LNCaP clone FGC (cell line): ENCODE data around the gene NCK2.

Experiments used
- DNase-seq: peaks from one replicate; pipeline ENCODE4 v3.0.0-alpha.2; 2011; ENCODE audit warnings: low read depth
- H3K4me3 ChIP-seq: 2 replicates; pipeline ENCODE4 v1.5.1; 2011; ENCODE audit warnings: mild to moderate bottlenecking, low read depth, low read length, control low read depth
- CTCF ChIP-seq: IDR thresholded peaks from 2 replicates; pipeline ENCODE4 v1.5.1; 2012; ENCODE audit warnings: mild to moderate bottlenecking; ENCODE audit not compliant: control insufficient read depth, insufficient read depth; ENCODE audit errors: extremely low read depth

NCK2 gene

GRCh38 chr2:105904938-105905337 is 160.2 kb downstream of the NCK2 start:
- TF ChIP-seq CTCF: no peak
- DNase-seq: no peak
- H3K4me3 ChIP-seq: no peak overlapping the region

GRCh38 chr2:105906481-105906880 is 161.8 kb downstream of the NCK2 start:
- TF ChIP-seq CTCF: no peak
- H3K4me3 ChIP-seq: no peak overlapping the region
- no peak for DNase-seq

GRCh38 chr2:105907184-105907583 is 162.5 kb downstream of the NCK2 start:
- H3K4me3 ChIP-seq: no peak overlapping the region
- TF ChIP-seq CTCF: no peak
- DNase-seq: no peak

- TF ChIP-seq CTCF: no peak
- DNase-seq: no peak
- no peak overlapping the region for H3K4me3 ChIP-seq
These were observed 164.5 kb downstream of the NCK2 start for GRCh38 chr2:105909215-105909614.

- TF ChIP-seq CTCF: no peak
- DNase-seq: no peak
- H3K4me3 ChIP-seq: no peak overlapping the region
These were observed 166.0 kb downstream of the NCK2 start for GRCh38 chr2:105910497-105911238.

- no peak for DNase-seq
- no peak for TF ChIP-seq CTCF
- no peak overlapping the region for H3K4me3 ChIP-seq
These were observed 166.7 kb downstream of the NCK2 start for GRCh38 chr2:105911425-105911824.

- H3K4me3 ChIP-seq: no peak overlapping the region
- DNase-seq: no peak
- TF ChIP-seq CTCF: no peak
These were observed 167.4 kb downstream of the NCK2 start for GRCh38 chr2:105912081-105912480.
